HG03095 (cell line): ENCODE measurements around the gene OR52E6.

Source experiments
- ATAC-seq: cut with Tn5 transposase; IDR thresholded peaks from one replicate; pipeline ENCODE4 v1.9.1; 2021; ENCODE audit warnings: moderate library complexity; ENCODE audit not compliant: unreplicated experiment

The OR52E6 gene

DNA sequence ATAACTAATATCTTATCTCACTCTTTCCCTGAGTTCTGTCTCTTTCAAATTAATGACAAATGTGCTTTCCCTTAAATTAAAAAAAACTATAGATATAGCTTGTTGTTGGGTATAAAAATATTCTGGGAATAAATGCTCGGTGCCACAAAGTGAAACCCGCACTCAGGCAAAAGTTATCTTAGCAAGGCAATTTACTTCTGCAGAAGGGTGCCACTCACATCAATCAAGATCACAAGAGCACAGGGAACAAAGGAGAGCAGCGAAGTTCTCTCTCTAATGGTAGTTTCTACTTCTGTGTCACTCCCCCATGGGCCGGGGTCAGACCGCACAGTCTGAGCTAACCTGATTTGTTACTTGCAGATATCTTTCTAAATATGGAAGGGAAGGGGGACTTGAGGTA lies 37.7 kb downstream of the OR52E6 start:
- no peak for ATAC-seq

DNA sequence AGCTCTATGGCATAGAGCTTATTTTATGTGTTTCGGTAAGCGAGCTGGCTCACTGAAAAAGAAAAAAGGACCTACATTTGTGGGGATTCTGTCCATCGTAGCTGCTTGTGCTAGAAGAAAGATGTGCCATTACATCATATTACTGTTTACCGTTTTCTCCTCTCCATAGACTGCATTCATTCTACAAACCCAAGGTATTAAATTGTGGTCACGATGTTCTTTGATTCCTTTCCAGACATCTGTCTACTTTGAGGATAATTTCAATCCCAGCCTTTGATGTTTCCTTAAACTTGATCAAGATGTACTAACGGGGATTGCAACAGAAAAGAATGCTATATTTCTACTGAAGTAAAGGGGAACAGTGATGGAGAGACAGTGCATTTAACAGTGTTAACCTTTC lies 45.2 kb downstream of the OR52E6 start:
- no peak for ATAC-seq

DNA sequence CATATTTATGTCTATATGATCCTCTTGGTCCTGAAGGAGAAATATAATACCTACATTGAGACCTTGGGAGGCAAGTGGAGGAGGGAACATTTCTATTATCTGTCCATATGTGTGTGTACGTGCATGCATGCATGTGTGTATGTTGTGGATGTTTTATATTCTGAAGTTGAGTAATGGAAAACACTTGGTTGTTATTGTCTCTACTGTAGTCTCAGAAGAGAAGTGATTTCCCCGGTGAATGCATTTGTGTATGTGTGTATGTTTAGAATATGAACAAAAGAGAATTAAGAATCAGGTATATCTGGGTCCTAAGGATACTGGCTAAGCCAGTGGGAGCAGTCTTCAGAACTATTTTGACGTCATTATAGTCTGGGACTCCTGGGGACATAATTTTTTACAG lies 50.5 kb downstream of the OR52E6 start, which contains the start of gene OR52N1:
OR52N1 (minus strand) TSS at position 101 of the 400 bp plus-strand sequence. CDS start 2,449 bp downstream, outside the sequence.
- ATAC-seq: no peak
